GM21717 (cell line): Measurements from ENCODE around the gene LMX1B.
"Not testable (repeated sequence)": the region's sequence is repeated elsewhere in the genome, so short reads cannot be mapped to it uniquely, and the experiment has no call there.

Experiments
- ATAC-seq: cut with Tn5 transposase; IDR thresholded peaks from one replicate; pipeline ENCODE4 v1.9.1; 2021; ENCODE audit warnings: mild to moderate bottlenecking, moderate library complexity; ENCODE audit not compliant: unreplicated experiment

LMX1B gene

DNA sequence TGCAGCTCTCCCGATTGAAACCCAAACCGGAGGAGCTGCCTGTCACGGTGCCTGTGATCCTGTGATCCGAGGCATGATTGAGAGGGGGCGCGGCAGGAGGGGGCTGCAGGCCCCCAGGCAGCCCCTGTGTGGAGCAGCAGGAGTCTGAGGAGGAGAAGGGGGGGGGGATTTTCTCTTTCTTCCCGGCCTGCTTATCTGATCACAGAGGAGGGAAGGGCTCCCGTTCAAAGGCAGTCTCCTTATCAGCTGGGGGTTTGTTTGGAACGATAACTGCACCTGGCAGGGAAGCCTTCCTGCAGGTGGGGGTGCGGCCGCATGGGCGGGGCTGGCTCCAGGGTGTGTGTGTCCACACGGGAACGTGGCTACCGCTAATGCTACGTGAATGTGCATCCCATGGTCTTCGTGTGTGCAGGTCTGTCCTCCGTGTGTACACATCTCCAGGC lies 38.4 kb downstream of the LMX1B start:
- ATAC-seq, result no peak

DNA sequence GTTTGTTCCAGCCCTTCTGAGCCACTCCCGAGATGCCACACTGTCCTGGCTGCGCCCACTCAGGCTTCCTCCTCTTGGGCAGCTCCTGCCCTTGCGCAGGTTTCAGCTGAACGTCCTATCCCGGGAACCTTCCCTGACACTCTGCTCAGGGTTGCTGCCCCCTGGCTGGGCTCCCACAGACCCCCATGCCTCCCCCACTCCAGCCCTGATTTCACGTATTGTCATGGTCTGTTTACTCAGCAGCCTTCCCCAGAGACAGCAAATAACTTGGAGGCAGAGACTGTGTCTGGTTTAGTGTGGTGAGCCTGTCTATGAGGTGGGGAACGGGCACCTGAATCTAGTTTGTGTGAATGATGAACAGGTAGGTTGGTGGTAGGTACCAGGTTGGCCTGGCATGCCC lies 40.4 kb downstream of the LMX1B start:
- ATAC-seq, result no peak

DNA sequence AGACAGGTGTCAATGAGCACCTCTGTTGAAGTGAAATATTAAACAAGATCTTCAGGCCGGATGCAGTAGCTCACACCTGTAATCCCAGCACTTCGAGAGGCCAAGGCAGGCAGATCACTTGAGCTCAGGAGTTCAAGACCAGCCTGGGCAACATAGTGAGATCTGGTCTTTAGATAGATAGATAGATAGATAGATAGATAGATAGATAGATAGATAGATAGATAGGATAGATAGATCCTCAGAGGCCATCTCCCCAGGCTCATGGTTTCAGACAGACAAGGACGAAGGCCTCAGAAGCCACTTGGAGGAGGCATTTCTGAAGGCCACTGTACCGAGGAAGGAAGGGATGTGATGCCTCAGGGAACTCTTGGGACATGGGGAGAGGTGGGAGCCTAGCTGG lies 42.5 kb downstream of the LMX1B start:
- not testable (repeated sequence) for ATAC-seq

DNA sequence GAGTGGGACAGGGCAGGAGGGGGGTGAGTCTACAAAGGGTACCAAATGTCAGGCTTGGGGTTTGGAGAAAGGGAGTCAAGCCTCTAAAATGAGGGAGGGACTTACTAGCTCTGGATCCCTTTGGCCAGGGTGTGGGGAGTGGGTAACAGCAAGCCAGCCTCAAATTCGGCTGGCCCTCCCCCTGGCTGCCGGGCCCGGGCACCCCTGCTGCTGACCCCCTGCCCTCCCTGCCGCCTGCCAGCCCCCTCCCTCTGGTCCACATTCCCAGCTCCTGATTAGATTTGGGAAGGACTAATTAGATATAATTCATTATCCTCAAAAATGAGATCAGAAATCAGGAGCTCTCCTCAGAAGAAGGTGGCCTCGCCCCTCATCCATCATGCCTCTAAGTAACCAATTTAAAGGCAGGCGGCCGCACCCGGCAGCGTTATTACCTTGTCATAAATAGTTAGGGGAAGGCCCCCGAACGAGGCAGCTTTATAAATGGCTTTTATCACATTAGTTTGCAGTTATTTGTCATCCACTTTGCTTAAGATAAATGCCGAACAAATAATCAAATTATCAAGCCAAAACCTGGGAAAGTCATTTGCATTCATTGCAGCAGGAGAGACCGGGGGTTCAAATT lies 44.6 kb downstream of the LMX1B start:
- no peak for ATAC-seq

DNA sequence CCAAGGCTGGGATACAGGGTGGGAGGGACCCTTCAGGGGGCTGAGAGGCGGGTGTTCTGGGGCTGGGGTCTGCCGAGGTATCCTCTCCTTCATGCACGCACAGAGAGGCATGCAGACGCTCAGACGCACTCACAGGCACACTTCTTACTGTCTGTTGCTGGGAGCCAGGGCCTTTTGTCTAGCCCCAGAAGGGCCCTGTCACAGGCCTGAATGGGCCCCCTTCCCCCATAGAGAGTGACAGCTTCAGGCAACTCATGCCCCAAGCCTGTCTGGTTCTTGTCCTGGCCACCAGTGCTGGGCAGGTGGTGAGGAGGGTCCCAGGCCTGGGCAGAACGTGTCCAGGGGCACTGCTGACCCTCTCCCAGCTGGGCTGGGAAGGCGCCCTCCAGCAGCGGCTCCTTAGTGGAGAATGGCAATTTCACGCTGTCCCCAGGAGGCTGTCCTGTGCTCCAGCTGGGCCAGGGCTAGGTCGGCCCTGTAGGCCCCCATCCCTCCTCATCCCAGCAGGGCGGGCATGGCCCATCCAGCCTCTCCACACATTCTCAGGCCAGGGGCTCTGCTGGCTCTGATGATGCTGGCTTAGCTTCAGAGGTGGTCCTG lies 45.3 kb downstream of the LMX1B start:
- ATAC-seq, result no peak

DNA sequence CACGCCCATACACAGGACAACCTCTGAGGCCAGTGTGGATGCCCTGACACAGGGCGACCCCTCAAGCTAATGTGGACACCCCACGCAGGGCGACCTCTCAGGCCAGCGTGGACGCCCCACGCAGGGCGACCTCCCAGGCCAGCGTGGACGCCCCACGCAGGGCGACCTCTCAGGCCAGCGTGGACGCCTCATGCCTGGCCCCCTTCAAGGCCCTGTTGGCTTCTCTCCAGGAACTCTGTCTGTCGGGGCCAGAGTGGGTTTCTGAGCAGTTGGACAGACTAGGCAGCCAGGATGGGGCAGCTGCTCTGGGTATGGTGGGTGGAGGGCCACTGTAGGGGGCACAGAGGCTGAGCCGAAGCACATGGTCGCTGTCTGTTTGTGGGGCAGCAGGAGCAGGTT lies 47.4 kb downstream of the LMX1B start:
- no peak for ATAC-seq

DNA sequence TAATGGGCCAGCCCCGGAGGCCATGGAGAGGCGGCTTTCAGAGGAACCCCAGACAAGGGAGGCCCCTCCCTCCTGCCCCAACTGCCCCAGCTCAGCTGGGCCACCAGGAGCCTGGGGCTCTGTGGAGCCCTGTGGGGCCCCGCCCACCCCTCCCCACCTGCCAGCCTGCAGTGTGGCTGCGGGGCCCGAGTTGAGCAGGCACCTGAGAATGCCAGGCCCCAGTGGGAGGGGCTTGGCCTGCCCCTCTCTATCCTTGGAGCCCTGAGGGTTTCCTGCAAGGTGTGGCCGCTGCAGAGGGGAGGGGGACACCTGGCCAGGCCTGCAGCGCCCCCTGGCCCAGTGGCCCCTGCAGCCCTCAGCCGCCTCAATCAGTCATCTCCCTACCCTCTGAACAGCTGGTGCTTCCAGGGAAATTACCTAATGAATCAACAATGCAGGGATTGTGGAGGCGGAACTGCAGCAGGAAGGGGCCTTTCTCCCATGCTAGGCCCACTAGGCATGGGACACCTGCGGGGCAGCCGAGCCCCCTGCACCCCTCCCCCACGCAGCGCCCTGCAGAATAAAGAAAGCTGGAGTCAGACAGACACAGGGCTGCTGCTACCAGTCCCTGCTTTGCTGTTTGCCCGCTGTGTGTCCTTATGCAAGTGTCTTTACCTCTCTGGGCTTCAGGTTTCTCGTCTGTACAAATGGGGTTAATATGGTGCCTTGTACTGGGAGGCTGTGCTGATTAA lies 48.0 kb downstream of the LMX1B start:
- no peak for ATAC-seq

DNA sequence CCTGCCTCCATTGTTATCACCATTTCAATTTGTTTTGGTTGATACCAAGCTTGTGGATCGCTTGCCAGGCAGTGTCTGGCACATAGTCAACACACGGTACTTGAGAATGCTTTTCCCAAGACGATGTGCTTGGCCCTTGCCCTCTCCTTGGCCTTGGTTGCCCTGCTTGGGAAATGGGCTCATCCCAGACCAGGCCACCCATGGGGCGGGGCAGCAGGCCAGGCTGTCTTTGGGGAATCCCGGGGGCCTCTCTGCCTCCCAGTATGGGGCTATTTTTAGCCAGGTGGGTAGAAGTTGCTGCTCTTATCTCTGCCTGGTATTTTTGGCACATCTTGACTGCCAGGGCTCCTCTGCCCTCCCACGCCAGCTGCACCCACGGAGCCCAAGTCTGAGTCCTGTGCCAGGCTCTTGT lies 49.9 kb downstream of the LMX1B start:
- no peak for ATAC-seq

DNA sequence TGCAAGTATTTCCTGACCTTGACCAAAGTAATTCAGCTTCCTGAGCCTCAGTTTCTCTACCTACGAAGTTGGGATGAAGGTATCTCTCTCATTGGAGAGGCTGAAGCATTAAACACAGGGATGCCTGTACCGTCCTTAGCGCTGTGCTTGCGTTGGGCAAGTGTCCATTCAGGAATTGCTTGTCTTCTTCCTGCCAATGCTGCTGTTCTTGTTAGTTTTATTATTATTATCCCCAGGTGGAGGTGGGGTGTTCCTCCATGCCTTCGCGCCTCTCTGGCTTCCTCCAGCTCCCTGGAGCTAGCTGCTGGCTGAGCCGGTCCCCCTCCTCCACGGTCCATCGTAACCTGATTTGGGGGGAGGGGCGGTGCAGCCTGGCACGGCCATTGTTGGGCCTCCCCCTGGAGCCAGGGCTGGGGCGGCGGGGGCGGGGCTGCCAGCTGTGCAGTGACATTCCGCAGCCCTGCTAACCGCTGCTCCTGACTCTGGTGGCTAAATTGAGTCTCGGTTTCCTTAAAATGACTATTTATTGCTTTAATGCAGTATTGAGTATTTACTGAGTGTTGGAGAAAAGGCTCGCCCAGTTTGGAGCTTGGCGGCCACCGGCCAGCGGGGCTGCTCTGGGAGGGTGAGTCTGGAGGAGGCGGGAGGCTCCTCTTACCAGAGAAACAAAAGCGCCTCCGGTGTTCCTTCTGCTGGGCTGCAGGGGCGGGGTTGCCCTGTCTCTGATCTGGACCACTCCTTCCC lies 51.3 kb downstream of the LMX1B start:
- no peak for ATAC-seq

DNA sequence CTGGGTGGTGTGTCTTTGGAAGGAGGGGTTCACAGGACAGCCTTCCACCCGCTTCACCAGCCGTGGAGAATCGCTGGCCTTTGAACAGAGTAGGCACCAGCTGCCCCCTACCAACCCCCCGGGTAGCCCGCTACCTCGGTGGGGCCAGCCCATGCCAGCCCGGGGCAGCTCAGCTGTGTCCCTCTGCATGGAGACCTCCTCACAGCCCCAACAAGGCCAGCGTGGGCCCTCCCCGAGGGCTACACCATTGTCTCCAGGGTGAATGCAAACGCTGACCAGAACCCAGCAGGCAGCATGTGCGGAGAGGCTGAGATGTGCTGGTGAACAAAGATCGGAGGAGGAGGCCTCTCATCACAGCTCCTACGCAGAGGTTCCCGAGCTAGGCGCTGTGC lies 51.9 kb downstream of the LMX1B start:
- no peak for ATAC-seq

DNA sequence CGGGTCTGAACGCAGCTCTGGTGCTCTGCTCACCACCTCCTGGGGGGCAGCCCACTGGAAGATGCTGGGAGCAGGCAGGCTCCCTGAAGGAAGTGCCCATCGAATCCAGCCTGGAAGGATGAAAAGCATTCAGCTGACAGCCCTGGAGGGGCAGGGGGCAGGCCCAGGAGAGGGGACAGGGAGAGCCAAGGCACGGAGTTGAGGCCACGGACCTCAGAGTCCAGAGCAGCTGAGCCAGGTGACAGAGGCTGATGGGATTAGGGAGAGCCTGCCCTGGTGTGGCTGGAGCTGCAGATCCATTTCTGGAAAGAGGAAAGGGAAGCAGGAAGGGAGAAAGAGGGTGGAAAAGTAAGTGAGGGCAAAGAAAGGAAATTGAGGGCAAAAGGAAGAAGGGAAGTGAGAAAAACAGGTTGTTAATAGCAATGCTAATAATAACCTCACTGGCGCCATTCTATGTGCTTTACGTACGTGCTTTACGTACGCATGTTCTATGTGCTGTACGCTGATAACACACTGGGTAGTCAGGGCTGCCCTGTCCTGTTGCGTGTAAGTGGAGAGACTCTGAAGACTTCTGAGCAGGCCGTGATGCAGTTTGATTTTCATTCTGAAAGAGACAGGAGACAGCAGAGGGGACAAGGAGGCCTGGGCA lies 52.6 kb downstream of the LMX1B start:
- ATAC-seq, result no peak

DNA sequence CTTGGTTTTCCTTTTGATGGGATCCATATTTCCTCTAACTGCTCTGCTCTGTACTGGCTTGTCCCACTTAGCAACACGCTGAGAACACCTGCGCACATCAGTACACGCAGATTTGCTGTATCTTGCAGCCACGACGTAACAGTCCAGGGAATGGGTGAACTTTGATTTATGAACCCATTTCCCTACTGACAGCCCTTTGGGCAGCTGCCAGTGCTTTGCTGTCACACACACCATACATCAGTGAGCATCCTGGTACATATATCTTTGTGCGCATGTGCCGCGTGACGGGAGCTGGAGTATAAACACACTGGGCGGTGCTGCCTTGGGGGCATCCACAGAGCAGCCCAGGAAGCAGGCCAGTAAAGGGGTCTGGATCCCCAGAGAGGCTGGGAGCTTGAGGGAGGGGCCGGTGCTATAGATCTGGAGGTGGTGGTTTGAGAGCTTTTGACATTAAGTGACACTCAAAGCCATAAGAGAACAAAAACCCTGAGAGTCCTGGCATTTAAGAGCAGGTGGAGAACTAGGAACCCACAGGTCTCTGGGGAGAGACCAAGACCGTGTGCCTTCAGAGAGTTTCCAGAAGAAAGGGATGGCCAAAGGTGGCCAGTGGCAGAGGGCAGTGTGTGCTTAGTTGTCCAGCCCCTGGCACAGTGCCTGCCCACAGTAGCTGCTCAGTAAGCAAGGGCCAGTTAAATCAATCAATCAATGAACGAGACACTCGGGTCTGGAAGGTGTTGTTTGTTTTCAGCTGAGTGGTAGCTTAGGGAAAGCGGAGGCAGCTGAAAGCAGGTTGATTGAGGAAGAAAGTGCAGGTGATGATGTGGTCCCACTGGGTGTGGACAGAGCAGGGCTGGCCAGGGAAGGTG lies 53.7 kb downstream of the LMX1B start:
- no peak for ATAC-seq

DNA sequence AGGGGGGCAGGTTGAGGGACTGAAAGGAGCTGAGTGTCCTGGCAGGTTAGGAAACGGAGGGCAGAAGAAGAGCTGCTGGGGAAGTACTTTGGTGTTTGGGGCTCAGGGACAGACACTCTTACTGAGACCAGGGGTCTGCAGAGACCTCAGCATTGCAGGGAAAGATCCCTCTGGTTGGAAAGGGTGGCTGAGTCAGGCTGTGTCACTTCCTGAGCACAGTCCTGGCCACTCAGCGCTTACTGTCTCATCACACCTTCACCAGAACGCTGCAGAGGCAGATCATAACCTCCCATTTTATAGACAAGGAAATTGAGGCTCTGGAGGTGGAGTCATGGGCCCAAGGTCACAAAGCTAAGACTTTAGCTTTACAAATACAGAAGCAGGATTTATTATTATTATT lies 54.3 kb downstream of the LMX1B start:
- no peak for ATAC-seq

DNA sequence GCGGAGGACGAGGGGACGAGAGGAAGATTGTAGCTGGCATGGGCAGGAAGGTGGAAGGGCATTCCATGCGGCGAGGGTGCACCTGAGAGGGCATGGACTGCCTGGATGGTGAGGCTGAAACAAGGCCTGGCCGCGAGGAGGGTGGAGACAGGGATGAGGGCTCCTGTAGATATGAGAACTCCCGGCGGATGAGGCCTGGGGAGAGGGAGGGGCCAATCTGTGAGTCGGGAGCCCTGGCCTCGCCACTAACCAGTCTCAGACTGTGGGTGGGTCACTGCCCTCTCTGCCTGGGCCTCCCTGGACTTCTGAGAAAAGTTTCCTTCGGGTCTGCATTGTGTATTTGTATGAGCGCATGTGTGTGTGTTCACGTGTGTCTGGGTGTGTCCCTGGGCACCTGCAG lies 55.4 kb downstream of the LMX1B start:
- ATAC-seq, result no peak

DNA sequence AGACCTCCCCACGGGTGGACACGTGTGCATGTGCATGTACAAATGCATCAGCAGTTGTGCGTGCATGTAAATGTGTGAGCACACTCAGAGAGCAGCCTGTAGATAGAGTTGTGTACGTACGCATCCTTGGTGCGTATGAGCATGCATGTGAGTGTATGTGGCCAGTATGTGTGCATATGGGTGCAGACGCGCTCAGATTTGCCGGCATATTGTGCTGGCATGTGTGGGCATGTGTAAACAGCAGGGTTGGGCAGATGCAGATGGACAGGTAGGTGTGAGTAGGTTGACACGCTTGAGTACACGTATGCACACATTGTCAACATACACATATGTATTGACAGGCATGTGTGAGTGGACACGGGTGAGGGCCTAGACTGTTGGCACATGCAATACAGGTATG lies 56.5 kb downstream of the LMX1B start:
- ATAC-seq, result no peak

DNA sequence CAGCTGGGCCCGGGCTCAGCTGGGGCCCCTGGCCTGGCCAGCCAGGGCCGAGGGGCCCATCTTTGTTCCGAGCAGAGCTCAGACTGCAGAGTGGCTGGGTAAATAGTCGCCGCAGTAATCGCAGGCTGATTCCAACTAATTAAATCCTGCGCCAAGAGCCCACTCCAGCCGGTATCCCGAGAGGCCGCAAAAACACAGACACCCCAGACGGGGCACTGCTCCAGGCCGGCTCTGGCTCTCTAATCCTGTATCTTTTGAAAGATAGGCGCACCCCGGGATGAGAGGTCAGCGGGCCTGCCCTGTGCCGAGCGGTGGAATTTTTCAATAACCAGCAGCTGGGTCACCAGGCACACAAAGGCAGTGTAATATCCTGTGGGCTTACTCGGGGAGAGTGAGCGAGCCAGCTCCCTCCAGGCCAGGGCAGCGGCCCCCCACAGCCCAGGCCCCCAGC lies 57.7 kb downstream of the LMX1B start:
- no peak for ATAC-seq

DNA sequence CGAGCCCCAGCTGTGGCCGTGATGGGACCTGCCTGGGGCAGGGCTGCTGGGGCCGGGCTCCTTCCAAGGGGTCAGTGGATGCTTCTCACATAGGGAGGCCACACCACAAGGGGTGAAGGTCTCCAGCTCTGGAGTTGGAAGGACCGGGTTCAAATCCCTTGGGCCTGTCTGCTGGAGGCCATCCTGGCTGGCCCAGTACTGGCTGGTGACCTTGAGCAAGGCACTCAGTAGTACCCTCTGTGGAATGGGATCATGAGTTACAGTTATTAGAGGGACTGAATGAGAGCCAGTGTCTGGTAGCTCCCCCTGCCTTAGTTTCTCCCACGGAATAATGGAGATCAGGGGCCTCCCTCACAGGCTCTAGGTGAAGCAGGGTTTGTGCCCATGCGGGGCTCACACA lies 58.3 kb downstream of the LMX1B start:
- no peak for ATAC-seq

DNA sequence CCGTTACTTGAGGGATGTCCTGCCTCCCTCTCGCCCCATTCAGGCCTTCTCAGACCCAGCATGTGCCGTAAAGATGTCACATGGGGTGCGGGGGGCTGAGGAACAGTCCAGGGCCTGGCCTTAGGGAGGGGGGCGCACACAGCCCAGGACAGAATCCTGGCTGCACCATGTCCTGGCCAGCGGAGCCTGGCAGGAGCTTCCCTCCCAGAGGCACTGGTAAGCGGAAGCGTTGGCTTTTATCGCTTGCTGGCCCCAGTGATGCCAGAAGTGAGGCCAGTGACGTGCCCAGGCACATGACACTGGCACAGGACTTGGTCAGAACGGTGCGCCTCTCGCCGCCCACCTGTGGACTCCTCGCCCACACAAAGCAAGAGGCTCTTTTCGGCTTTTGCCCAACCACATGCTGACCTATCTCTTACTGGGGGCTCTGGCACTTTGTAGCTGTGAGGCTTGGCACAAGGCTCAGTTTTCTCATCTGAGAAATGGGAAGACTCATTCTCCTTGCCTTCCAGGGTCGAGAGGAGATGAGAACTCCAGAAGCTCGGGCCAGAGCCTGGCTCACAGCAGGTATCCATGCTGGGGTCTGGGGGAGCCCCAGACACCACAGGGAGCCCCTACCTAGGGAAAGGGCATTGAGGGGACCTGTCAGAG lies 59.0 kb downstream of the LMX1B start:
- ATAC-seq, result no peak

DNA sequence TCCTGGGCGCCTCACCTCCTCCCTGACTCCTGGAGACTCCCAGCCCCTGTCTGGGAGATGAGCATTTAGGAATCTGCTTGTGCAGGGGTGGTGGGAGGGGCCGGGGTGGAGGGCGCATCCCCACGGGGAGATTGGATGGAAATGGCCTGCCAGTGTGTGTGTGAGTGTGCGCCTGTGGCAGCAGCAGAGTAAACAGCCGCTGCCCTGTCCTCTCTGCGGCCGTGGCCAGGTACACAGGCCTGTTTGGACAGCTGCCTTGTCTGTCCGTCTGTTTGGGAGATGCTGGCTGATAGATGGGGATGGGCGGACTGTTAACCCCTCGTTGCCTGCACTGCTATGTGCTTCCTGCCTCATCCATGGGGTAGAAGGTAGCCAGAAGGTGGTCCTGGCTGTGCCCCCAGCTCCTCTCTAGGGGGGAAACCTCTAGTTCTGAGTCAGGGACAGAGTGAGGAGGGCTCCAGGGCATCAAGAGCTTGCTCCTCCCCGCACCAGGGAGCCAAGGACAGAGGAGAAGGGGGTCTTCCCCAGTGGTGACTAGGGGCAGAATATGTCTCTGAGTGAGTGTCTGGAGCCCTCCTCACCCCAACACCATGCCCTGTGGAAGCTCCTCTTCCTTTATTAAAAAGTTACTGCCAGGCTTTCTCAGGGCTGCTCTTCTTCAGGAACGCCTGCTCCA lies 60.1 kb downstream of the LMX1B start:
- ATAC-seq, result no peak
